Natural killer cell (primary cell): ENCODE measurements around the gene ARHGAP19. TPM values are rescaled to one million over a fixed set of nuclear protein-coding genes. Genes with fewer than 3 reads are reported as not detected.

Source experiments
- ATAC-seq, 3 donors: fragments of 150-1000 bp in 2 of 3; fragments of 200-7000 bp in 1 of 3; cut with Tn5 transposase; 1 replicate in 1 of 3; 2 replicates in 2 of 3; pipeline ENCODE4 v1.10.0; 2021; ENCODE audit warnings: mild to moderate bottlenecking in 2 of 3, moderate library complexity in 2 of 3
- DNase-seq, 2 donors: peaks; one replicate each; pipeline versions ENCODE4 v3.0.0 to v3.0.0-alpha.2; 2013 to 2021; ENCODE audit warnings: mixed read lengths in 1 of 2
- H3K27ac ChIP-seq: one replicate; pipeline ENCODE4 v1.5.1; 2013; ENCODE audit warnings: mild to moderate bottlenecking, low read length
- H3K27me3 ChIP-seq: one replicate; pipeline ENCODE4 v1.6.1; 2013; ENCODE audit warnings: low read length; ENCODE audit not compliant: control insufficient read depth, insufficient read depth
- H3K36me3 ChIP-seq: one replicate; pipeline ENCODE4 v1.6.1; 2013; ENCODE audit warnings: low read length; ENCODE audit not compliant: control insufficient read depth, insufficient read depth
- H3K4me1 ChIP-seq: one replicate; pipeline ENCODE4 v1.6.1; 2013; ENCODE audit warnings: low read length; ENCODE audit not compliant: control insufficient read depth, insufficient read depth
- H3K4me3 ChIP-seq: one replicate; pipeline ENCODE4 v1.5.1; 2013; ENCODE audit warnings: low read length
- H3K9me3 ChIP-seq: one replicate; pipeline ENCODE4 v1.6.1; 2013; ENCODE audit warnings: low read length; ENCODE audit not compliant: control insufficient read depth, insufficient read depth
- H3K27ac Mint-ChIP-seq, 2 donors: one replicate each; pipeline ENCODE4 v1.8.0; 2022; ENCODE audit warnings: mild to moderate bottlenecking in 2 of 2, mixed read lengths in 2 of 2, moderate library complexity in 1 of 2
- H3K27me3 Mint-ChIP-seq, 2 donors: one replicate each; pipeline ENCODE4 v1.8.0; 2022; ENCODE audit warnings: low read depth in 2 of 2, mixed read lengths in 2 of 2
- H3K36me3 Mint-ChIP-seq: one replicate; pipeline ENCODE4 v1.8.0; 2022; ENCODE audit warnings: mixed read lengths
- H3K4me1 Mint-ChIP-seq, 2 donors: one replicate each; pipeline ENCODE4 v1.8.0; 2022; ENCODE audit warnings: mixed read lengths in 2 of 2
- H3K4me3 Mint-ChIP-seq: one replicate; pipeline ENCODE4 v1.8.0; 2022; ENCODE audit warnings: mild to moderate bottlenecking, moderate library complexity, mixed read lengths
- H3K9me3 Mint-ChIP-seq, 2 donors: one replicate each; pipeline ENCODE4 v1.8.0; 2022; ENCODE audit warnings: mixed read lengths in 2 of 2
- WGBS: methylation state at CpG from one replicate; pipeline ENCODE4 v1.1.7; 2013; ENCODE audit warnings: missing lambda C conversion rate; ENCODE audit not compliant: insufficient coverage; 5-methylcytosine and 5-hydroxymethylcytosine counted together
- intact Hi-C: fragments of 100-400 bp; cut with micrococcal nuclease; formaldehyde crosslinking; loops from one replicate; pipeline ENCODE4 v1.14.2; 2022
- total RNA-seq, 4 donors: library from RNA; stranded (reverse); fragments of 120-200 nt in 1 of 4; gene quantifications; one replicate each; pipeline versions ENCODE4 v1.2.3 to v1.2.4, GENCODE V29; 2013 to 2022
- TF ChIP-seq, protein P1 (sequence below): fragments of 200-600 bp; IDR thresholded peaks from one replicate; pipeline ENCODE4 v1.8.0; 2022; ENCODE audit warnings: antibody characterized with exemption

Gene ARHGAP19
- total RNA-seq, 3 donors from 2014 or later (not counting 1 experiment from before 2014, with no cell fraction given) = 22.6 to 23.3 (median 22.7) TPM

DNA sequence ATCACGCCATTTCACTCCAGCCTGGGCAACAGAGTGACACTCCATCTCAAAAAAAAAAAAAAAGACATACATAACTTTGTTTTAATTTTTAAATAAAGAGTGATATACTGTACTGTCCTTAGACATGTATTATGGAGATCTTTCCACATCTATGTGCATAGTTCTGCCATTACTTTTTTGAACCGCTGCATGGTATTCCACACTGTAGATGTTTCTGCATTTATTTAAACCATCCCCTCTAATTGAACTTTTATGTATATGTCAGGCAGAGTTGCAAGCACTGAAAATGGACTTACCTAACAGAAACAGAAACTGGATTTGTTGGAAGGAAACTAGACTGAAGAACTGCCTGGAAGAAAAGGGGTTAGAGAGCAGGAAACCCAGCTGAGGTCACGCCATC is 8.5 kb upstream of the ARHGAP19 start:
- H3K4me1 ChIP-seq = no peaks in the 10 kb centered on the region
- Mint-ChIP-seq H3K9me3 (no peaks in the 10 kb centered on the region), H3K36me3 (no peaks in the 10 kb centered on the region), H3K27ac (no peak overlapping the region), H3K27me3 (no peaks in the 10 kb centered on the region), H3K4me3 (no peak overlapping the region), H3K4me1 (no peaks in the 10 kb centered on the region)
- no peaks in the 10 kb centered on the region for H3K9me3 ChIP-seq
- no peaks in the 10 kb centered on the region for H3K27me3 ChIP-seq
- DNase-seq = no peak
- TF ChIP-seq, protein P1, sequence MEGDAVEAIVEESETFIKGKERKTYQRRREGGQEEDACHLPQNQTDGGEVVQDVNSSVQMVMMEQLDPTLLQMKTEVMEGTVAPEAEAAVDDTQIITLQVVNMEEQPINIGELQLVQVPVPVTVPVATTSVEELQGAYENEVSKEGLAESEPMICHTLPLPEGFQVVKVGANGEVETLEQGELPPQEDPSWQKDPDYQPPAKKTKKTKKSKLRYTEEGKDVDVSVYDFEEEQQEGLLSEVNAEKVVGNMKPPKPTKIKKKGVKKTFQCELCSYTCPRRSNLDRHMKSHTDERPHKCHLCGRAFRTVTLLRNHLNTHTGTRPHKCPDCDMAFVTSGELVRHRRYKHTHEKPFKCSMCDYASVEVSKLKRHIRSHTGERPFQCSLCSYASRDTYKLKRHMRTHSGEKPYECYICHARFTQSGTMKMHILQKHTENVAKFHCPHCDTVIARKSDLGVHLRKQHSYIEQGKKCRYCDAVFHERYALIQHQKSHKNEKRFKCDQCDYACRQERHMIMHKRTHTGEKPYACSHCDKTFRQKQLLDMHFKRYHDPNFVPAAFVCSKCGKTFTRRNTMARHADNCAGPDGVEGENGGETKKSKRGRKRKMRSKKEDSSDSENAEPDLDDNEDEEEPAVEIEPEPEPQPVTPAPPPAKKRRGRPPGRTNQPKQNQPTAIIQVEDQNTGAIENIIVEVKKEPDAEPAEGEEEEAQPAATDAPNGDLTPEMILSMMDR = no peak
- WGBS = 91% methylated on average over 1 of the region's 3 CpGs
- H3K27ac ChIP-seq = no peak overlapping the region
- no peak for ATAC-seq
- intact Hi-C loops = no loop called here
- H3K36me3 ChIP-seq = no peaks in the 10 kb centered on the region
- no peak overlapping the region for H3K4me3 ChIP-seq

DNA sequence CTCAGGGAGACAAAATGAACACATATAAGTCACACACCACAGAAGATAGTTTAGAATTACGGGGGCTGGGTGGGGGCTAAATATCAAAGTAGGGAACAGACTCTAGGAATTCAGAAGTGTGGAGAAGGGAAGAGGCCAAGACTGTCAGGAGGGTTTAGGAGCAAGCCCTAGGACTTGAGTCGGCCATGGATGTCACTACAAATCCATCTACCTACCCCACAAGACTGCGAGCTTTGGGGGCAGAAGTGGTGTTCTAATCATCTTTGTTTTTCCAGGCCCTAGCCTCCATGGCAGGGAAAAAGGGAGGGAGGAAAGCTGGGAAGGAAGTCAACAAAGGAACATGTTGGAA is 5.8 kb upstream of the ARHGAP19 start:
- Mint-ChIP-seq H3K9me3 (no peaks in the 10 kb centered on the region), H3K4me1 (no peaks in the 10 kb centered on the region), H3K27ac (no peak overlapping the region), H3K27me3 (no peaks in the 10 kb centered on the region), H3K4me3 (no peak overlapping the region), H3K36me3 (no peaks in the 10 kb centered on the region)
- Histone ChIP-seq H3K4me1 (no peaks in the 10 kb centered on the region), H3K9me3 (no peaks in the 10 kb centered on the region), H3K4me3 (no peak overlapping the region), H3K27ac (no peak overlapping the region), H3K27me3 (no peaks in the 10 kb centered on the region), H3K36me3 (no peaks in the 10 kb centered on the region)
- DNase-seq (no peak), ATAC-seq (no peak)
- intact Hi-C loops = loop anchor here (10.0 kb wide), 1 partner anchor 347 kb away; the partner anchor contains the start of gene PI4K2A
- WGBS = 100% methylated on average over 1 of the region's 3 CpGs
- TF ChIP-seq, protein P1 = no peak

DNA sequence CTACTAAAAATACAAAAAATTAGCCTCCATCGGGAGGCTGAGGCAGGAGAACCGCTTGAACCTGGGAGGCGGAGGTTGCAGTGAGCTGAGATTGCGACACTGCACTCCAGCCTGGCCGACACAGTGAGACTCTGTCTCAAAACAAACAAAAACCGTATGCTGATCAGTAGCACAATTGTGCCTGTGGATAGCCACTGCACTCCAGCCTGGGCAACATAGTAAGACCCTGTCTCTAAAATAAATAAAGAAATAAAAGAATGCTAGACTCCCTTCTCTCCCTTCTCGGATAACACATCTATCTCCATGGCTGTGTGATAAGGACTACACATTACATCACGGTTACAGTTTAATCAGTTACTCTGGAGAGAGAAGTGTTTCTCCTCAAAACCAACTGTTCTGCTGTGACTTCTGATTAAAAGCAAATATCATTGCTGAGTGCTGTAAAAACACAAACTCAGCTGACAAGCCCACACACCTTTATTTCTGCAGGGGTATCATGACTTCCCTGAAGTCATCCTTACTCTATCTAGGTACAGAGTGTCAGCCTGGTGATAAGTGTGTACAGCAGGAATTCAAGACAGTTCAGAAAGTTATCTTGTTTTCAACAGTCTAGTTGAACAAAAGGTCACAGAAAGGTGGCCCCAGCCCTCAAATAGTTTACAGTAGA is 5.3 kb upstream of the ARHGAP19 start:
- no peaks in the 10 kb centered on the region for H3K27me3 ChIP-seq
- TF ChIP-seq, protein P1 = no peak
- no peaks in the 10 kb centered on the region for H3K36me3 ChIP-seq
- DNase-seq = no peak
- no peak for ATAC-seq
- no peak overlapping the region for H3K4me3 ChIP-seq
- Mint-ChIP-seq H3K9me3 (no peaks in the 10 kb centered on the region), H3K27me3 (no peaks in the 10 kb centered on the region), H3K36me3 (no peaks in the 10 kb centered on the region), H3K4me1 (peaks cover 3% of the 10 kb centered on the region in 2 donors), H3K27ac (no peak overlapping the region), H3K4me3 (no peak overlapping the region)
- H3K27ac ChIP-seq = no peak overlapping the region
- H3K9me3 ChIP-seq = no peaks in the 10 kb centered on the region
- 92% methylated on average over 8 of the region's 8 CpGs for WGBS
- no peaks in the 10 kb centered on the region for H3K4me1 ChIP-seq
- intact Hi-C loops = loop anchor here (10.0 kb wide), 1 partner anchor 347 kb away; the partner anchor contains the start of gene PI4K2A

DNA sequence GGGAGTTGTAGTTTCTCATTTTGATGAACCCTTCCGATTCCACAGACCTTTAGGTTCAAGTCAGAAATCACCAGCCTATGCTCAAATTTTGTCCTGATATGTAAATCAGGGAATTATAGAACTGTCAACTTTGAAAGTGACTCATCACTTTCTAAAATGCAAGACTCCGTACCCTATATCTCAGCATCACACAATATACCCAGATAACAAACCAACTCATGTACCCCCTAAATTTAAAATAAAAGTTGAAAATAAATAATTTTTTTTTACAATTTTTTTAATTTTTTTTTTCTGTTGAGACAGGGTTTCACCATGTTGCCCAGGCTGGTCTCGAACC is 393 bp upstream of the ARHGAP19 start:
- no peaks in the 10 kb centered on the region for H3K9me3 Mint-ChIP-seq

More for the DNA sequence above, 393 bp upstream of the ARHGAP19 start:
- Mint-ChIP-seq H3K27ac (peak overlapping the region; percentile 81 to 83), H3K4me1 (peaks cover 22 to 24% of the 10 kb centered on the region in 2 donors), H3K36me3 (no peaks in the 10 kb centered on the region), H3K27me3 (no peaks in the 10 kb centered on the region), H3K4me3 (peak overlapping the region; percentile 90)
- no peak overlapping the region for H3K27ac ChIP-seq
- 47% methylated on average over 2 of the region's 3 CpGs for WGBS
- no peaks in the 10 kb centered on the region for H3K27me3 ChIP-seq
- DNase-seq = no peak
- no peak for ATAC-seq
- H3K4me3 ChIP-seq = no peak overlapping the region
- intact Hi-C loops = loop anchor here (1.0 to 10.0 kb wide), 5 partner anchors 27 to 461 kb away; partner anchors contain the start of genes FRAT2, LCOR, MMS19 and PI4K2A
- H3K4me1 ChIP-seq = peaks cover 10% of the 10 kb centered on the region
- TF ChIP-seq, protein P1 = no peak
- H3K9me3 ChIP-seq = no peaks in the 10 kb centered on the region
- H3K36me3 ChIP-seq = no peaks in the 10 kb centered on the region
